GM18867 (cell line): Measurements from ENCODE around the gene PLA2G15.
A peak's percentile ranks its signal among the peaks of the same experiment; 100 is the strongest.

Experiments used
- ATAC-seq: cut with Tn5 transposase; IDR thresholded peaks from one replicate; pipeline ENCODE4 v1.9.1; 2021; ENCODE audit warnings: mild to moderate bottlenecking, moderate library complexity; ENCODE audit not compliant: unreplicated experiment

PLA2G15 gene

DNA sequence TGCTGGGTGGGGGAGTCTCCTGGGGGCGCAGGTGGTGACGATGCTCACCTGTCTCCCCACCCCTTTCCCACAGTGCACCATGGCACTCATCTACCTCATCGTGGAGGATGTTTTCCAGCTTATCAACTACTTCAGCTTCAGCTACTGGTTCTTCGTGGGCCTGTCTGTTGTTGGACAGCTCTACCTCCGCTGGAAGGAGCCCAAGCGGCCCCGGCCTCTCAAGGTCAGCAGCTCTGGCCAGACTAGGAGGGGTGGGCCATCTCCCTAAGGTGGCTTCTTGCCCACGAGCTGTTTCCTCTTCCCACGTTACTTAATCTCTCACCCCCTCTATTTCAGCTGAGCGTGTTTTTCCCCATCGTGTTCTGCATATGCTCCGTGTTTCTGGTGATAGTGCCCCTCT lies 51.1 kb downstream of the PLA2G15 start:
- no peak for ATAC-seq

DNA sequence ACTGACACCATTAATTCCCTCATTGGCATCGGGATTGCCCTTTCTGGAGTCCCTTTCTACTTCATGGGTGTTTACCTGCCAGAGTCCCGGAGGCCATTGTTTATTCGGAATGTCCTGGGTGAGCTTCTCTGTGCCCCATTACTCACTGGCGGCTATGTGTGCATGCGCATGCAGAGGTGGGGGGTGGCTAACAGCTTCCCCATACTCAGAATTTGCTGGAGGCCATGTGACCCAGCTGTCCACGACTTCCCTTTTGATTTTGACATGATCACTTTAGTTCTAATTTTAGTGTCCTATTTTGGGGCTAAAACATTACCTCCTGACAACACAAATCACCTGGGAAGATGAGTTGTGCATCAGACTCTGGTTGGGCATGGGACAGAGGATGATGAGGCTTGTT lies 51.5 kb downstream of the PLA2G15 start:
- ATAC-seq: no peak

DNA sequence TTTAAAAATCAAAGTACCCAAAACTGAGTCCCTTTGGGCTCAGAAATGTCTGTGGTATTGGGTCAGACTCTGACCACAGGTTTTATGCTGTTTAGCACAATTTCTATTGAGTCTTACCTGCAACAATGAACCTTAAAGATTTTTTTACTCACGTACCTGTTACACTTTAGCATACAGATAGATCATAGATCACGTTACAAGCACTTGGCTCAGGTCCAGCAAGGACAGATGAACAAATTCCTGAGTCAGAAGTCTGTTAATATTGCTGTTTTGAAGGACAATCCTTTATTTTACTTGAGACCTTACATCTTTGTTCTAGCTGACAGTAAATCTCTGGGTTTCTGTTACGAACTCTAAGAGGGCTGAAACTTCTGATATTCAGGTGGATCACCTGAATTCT lies 52.7 kb downstream of the PLA2G15 start:
- no peak for ATAC-seq

DNA sequence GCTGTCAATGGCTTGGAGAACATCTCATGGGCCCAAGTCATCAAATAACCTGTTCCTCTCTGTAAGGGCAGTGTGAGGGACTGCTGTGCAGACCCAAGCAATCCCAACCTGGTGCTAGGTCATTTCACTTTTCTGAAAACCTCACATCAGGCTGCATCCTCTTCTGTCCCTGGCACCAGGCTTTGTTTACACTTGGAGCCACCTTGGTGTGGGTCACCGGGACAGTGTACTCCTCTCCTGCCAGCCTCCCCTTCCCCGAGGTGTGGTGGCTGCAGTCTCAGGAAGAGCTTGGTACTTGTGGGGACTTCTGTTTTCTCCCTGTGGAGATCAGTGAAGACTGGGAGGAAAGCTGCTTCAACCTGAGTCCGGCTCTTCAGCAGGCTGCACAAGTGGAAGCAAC lies 53.1 kb downstream of the PLA2G15 start:
- ATAC-seq: no peak

DNA sequence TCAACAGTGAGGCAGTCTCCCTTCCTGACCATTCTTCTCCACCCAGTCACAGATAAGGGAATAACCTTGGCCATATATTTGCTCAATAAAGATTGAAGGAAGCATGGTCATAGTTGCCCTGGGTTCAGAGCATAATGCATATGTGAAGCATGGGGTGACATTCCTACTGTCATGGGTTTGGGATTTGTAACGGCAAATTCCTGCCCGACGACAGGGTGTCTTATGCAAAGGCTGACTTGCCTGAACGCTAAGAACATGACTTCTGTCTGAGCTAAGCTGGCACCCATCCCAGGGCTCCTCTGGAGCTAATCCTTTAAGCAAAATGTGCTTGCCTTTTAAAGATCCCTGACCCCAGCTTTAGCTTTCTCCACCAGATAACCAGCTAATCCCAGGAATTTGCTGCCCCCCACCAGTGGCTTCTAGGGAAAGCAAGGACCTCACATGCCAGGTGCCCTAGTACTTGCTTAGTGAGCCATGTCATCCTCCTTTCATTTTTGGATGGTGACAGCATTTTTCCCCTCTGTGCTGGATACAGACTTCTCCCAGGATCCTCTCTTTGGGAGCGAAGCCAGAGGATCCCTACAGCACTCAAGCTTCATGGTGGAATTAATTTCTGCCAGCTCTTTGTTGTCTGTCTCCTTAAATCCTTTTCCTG lies 53.9 kb downstream of the PLA2G15 start:
- ATAC-seq: no peak

DNA sequence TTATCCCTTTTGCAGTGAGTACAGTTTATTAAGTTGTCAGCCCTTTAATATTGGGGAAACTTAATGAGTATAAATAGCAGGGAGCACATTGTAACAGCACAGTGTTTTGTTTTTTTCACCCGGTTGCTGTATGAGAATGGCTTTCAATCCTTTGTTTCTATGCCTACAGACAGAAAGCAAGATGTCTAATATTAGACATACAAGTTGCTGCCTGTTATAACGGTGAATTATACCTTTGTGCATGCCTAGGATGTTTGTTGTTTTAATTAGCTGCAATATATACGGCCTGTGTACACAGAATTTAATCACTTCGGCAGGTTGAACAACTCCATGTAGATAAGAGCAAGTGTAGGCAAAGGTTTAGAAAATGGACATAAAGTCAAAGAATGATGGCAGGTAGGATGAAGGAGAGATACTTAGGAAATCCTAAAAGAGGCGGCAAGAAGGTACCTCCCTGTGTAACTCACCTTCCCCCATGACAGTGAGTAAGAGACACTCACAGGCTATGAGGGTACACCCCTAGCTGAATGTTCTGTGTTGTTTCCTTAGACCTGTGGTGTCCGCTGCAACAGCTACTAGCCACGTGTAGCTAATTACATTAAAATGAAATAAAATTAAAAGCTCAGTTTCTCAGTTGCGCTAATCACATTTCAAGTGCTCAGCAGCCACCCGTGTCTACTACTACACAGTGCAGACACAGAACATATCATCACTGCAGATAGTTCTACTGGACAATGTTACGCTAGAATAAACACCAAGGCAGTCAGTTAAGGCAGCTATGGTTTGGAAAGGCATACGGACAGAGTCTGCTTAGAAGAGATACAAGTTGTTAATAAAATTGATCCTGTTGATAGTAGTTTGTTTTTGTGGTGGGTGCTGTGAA lies 54.6 kb downstream of the PLA2G15 start:
- no peak for ATAC-seq

- ATAC-seq: no peak
These were observed 55.7 kb downstream of the PLA2G15 start for GRCh38 chr16:68300734-68301459.

GRCh38 chr16:68306633-68307032 lies 61.5 kb downstream of the PLA2G15 start:
- ATAC-seq: no peak

GRCh38 chr16:68309799-68310198 lies 64.6 kb downstream of the PLA2G15 start:
- ATAC-seq: no peak

GRCh38 chr16:68310437-68310773 lies 65.2 kb downstream of the PLA2G15 start:
- ATAC-seq: peak; percentile 29
